Measurements from ENCODE around the gene SDSL. TPM values are rescaled to one million over a fixed set of nuclear protein-coding genes. Genes with fewer than 3 reads are reported as not detected.

Gene SDSL
- total RNA-seq, 2 donors from 2014 or later: 14.2 to 35.2 TPM

GRCh38 chr12:113453330-113453729 lies 31.1 kb downstream of the SDSL start:
- no peak for TF ChIP-seq CTCF (IDR thresholded peaks at IDR 0.05)
- Histone ChIP-seq H3K36me3 (no peaks in the 10 kb centered on the region), H3K9me3 (no peaks in the 10 kb centered on the region), H3K27ac (no peak overlapping the region), H3K27me3 (no peaks in the 10 kb centered on the region), H3K4me1 (no peaks in the 10 kb centered on the region), H3K9ac (ENCODE audit: low read depth in 2 of 2, low read length in 2 of 2) (no peak overlapping the region), H3K4me3 (no peak overlapping the region)
- intact Hi-C loops (cut with DNase I): no loop called here
- no peak for DNase-seq

DNA sequence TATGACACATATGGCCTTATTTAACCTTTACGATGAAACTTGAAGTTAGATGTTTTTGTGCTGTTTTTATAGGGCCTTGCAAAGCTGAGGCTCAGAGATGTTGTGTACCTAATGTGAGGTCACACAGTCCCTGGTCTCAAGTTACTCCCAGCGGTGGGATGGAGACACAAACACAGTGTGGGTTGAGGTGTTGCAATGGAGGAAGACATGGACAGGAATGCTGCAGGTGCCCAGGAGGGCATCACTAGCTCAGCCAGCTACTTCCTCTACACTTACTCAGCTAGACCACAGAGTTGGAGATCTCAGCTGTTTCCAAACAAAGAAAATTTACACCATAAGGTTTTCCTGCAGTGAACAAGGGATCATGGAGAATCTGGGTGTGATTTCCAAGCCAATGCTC lies 34.0 kb downstream of the SDSL start:
- intact Hi-C loops (cut with DNase I): no loop called here
- TF ChIP-seq CTCF (IDR thresholded peaks at IDR 0.05): no peak
- H3K4me3 ChIP-seq: no peak overlapping the region
- no peak overlapping the region for H3K9ac ChIP-seq (ENCODE audit: low read depth in 2 of 2, low read length in 2 of 2)
- no peaks in the 10 kb centered on the region for H3K27me3 ChIP-seq
- no peak for DNase-seq
- H3K4me1 ChIP-seq: no peaks in the 10 kb centered on the region
- H3K9me3 ChIP-seq: no peaks in the 10 kb centered on the region
- H3K36me3 ChIP-seq: no peaks in the 10 kb centered on the region
- H3K27ac ChIP-seq: no peak overlapping the region

DNA sequence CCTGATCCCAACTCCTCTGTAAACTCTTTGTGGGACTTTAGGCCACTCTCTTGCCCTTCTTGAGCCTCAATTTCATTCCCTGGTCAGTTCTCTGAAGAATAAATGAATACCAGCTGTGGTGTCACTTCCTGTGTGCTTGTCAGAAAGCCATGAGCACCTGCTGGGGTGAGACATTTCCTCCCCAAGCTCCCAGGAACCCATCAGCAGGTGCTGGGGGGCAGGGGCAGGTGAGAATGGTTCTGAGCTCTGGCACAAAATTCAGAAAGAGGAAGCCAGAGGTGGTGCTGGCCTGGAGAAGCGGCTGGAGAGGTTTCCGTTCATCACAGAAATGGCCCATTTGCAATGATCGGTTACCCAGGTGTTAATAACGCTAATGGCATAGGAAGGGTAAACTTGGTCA lies 34.6 kb downstream of the SDSL start:
- Histone ChIP-seq H3K4me3 (no peak overlapping the region), H3K9me3 (no peaks in the 10 kb centered on the region), H3K4me1 (no peaks in the 10 kb centered on the region), H3K27ac (no peak overlapping the region), H3K9ac (ENCODE audit: low read depth in 2 of 2, low read length in 2 of 2) (no peak overlapping the region), H3K27me3 (no peaks in the 10 kb centered on the region), H3K36me3 (no peaks in the 10 kb centered on the region)
- no peak for DNase-seq
- TF ChIP-seq CTCF (IDR thresholded peaks at IDR 0.05): no peak
- intact Hi-C loops (cut with DNase I): no loop called here

GRCh38 chr12:113457185-113457584 lies 35.0 kb downstream of the SDSL start:
- no peak for DNase-seq
- no peaks in the 10 kb centered on the region for H3K36me3 ChIP-seq
- H3K4me1 ChIP-seq: no peaks in the 10 kb centered on the region
- H3K4me3 ChIP-seq: no peak overlapping the region
- no peak for TF ChIP-seq CTCF (IDR thresholded peaks at IDR 0.05)
- no peaks in the 10 kb centered on the region for H3K9me3 ChIP-seq
- no peak overlapping the region for H3K27ac ChIP-seq
- intact Hi-C loops (cut with DNase I): no loop called here
- peaks cover 4% of the 10 kb centered on the region for H3K27me3 ChIP-seq
- H3K9ac ChIP-seq (ENCODE audit: low read depth in 2 of 2, low read length in 2 of 2): no peak overlapping the region

DNA sequence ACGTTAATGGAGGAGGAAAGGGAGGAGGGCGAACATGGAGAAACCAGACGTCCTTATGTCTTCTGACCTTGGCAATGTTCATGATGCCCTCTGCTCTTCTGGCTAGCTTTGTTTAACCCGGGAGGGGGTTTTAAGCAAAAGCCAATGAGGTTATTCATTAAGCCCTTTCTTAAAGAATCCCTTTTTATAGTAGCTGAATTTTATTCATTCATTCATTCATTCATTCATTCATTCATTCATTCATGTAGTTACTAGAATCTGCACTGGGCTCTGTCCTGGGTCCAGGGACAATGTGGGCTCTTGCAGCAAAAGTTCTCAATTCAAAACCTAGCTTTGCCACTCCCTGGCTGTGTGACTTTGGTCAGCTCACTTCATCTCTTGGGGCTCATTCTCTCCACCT lies 35.5 kb downstream of the SDSL start:
- H3K27ac ChIP-seq: no peak overlapping the region

More for the DNA sequence above, 35.5 kb downstream of the SDSL start:
- DNase-seq: no peak
- Histone ChIP-seq H3K27me3 (peaks cover 9% of the 10 kb centered on the region), H3K4me3 (no peak overlapping the region), H3K4me1 (no peaks in the 10 kb centered on the region), H3K9me3 (no peaks in the 10 kb centered on the region), H3K9ac (ENCODE audit: low read depth in 2 of 2, low read length in 2 of 2) (no peak overlapping the region), H3K36me3 (no peaks in the 10 kb centered on the region)
- intact Hi-C loops (cut with DNase I): no loop called here
- TF ChIP-seq CTCF (IDR thresholded peaks at IDR 0.05): no peak

All from colonic mucosa (tissue), 4 donors.